A673 (cell line): ENCODE results near the gene PCK1. TPM values are rescaled to one million over a fixed set of nuclear protein-coding genes. Genes with fewer than 3 reads are reported as not detected.

Experiments used
- BruUV-seq: library from RNA; stranded (reverse); fragments of 400-500 nt; replicated peaks from 2 replicates; lab custom pipeline; 2021; lab: Mats Ljungman, UMichigan
- CTCF ChIA-PET: fragments of 300-600 bp; sonication (Branson Sonifier 250); formaldehyde crosslinking; loops from one replicate; lab custom pipeline; 2022; ENCODE audit warnings: antibody characterized with exemption; lab: Charles Lee
- POLR2A ChIA-PET: fragments of 300-600 bp; sonication (Branson Sonifier 250); formaldehyde crosslinking; loops from one replicate; lab custom pipeline; 2022; ENCODE audit warnings: antibody characterized with exemption; ENCODE audit not compliant: low non-redundant PET; lab: Charles Lee
- DNase-seq: peaks from one replicate; pipeline ENCODE4 v3.0.0-alpha.2; 2015; ENCODE audit warnings: low spot score
- H3K27ac ChIP-seq: fragments of 200-600 bp; sonication (generic); 2 replicates; pipeline ENCODE4 v1.5.1; 2016; ENCODE audit warnings: mixed run types, low read depth, mild to moderate bottlenecking, mixed read lengths, antibody characterized with exemption, low read length; ENCODE audit not compliant: poor library complexity, severe bottlenecking
- H3K27me3 ChIP-seq: fragments of 200-600 bp; sonication (generic); replicated peaks from 2 replicates; pipeline ENCODE4 v1.6.1; 2017; ENCODE audit warnings: mixed run types, low read depth, mild to moderate bottlenecking, mixed read lengths, antibody characterized with exemption, low read length; ENCODE audit not compliant: insufficient read depth, poor library complexity
- H3K36me3 ChIP-seq: fragments of 200-600 bp; sonication (generic); 2 replicates; pipeline ENCODE4 v1.6.1; 2016; ENCODE audit warnings: mixed run types, mild to moderate bottlenecking, mixed read lengths, antibody characterized with exemption, low read length; ENCODE audit not compliant: insufficient read depth, poor library complexity, severe bottlenecking
- H3K4me1 ChIP-seq: fragments of 200-600 bp; sonication (generic); 2 replicates; pipeline ENCODE4 v1.6.1; 2017; ENCODE audit warnings: mixed run types, mild to moderate bottlenecking, mixed read lengths, antibody characterized with exemption, low read length; ENCODE audit not compliant: insufficient read depth, poor library complexity, severe bottlenecking
- H3K4me3 ChIP-seq: fragments of 200-600 bp; sonication (generic); 2 replicates; pipeline ENCODE4 v1.5.1; 2016; ENCODE audit warnings: low read depth, mixed run types, mild to moderate bottlenecking, mixed read lengths, low read length; ENCODE audit not compliant: poor library complexity, severe bottlenecking
- H3K9me3 ChIP-seq: fragments of 200-600 bp; sonication (generic); 2 replicates; pipeline ENCODE4 v1.6.1; 2016; ENCODE audit warnings: mixed run types, low read depth, mild to moderate bottlenecking, mixed read lengths, antibody characterized with exemption, low read length; ENCODE audit not compliant: poor library complexity, severe bottlenecking
- CTCF ChIP-seq: fragments of 300-800, 200-600 bp; sonication (generic); conservative IDR thresholded peaks from 2 replicates; pipeline ENCODE4 v1.5.1; 2017; ENCODE audit warnings: low read depth, mild to moderate bottlenecking, antibody characterized with exemption, low read length, moderate library complexity, mixed read lengths
- EZH2 ChIP-seq: fragments of 200-600 bp; sonication (generic); IDR thresholded peaks from 2 replicates; pipeline ENCODE4 v1.6.1; 2017; ENCODE audit warnings: borderline replicate concordance, low read depth, mild to moderate bottlenecking, mixed read lengths, antibody characterized with exemption, low read length; ENCODE audit not compliant: poor library complexity, severe bottlenecking
- intact Hi-C: fragments of 100-400 bp; cut with micrococcal nuclease; formaldehyde crosslinking; loops from one replicate; pipeline ENCODE4 v1.10.0; 2022; ENCODE audit not compliant: unreplicated experiment
- total RNA-seq: library from RNA; stranded (reverse); gene quantifications from 2 replicates; pipeline ENCODE4 v1.2.3, GENCODE V29; 2021

Gene PCK1
- total RNA-seq, 1 experiment from 2014 or later = not detected

- Histone ChIP-seq H3K4me1 (no peaks in the 10 kb centered on the region), H3K36me3 (no peaks in the 10 kb centered on the region), H3K9me3 (peaks cover 4% of the 10 kb centered on the region), H3K27me3 (no peaks in the 10 kb centered on the region), H3K4me3 (no peak overlapping the region), H3K27ac (no peak overlapping the region)
- no peak for DNase-seq
- ChIA-PET POLR2A (no interaction called here), CTCF (interaction anchor here (0.6 kb wide), 1 partner anchor 635 kb away, joined by 5 read pairs; no protein-coding TSS in a partner anchor)
- TF ChIP-seq CTCF (no peak), EZH2 (no peak)
- intact Hi-C loops = no loop called here
- no TSS peak for BruUV-seq
Observed at GRCh38 chr20:57589123-57589727, 28.3 kb downstream of the PCK1 start.

GRCh38 chr20:57589728-57590484, 29.0 kb downstream of the PCK1 start:
- TF ChIP-seq CTCF (no peak), EZH2 (no peak)
- ChIA-PET CTCF (no interaction called here), POLR2A (no interaction called here)
- Histone ChIP-seq H3K9me3 (peaks cover 4% of the 10 kb centered on the region), H3K4me3 (no peak overlapping the region), H3K4me1 (no peaks in the 10 kb centered on the region), H3K27me3 (no peaks in the 10 kb centered on the region), H3K27ac (no peak overlapping the region), H3K36me3 (no peaks in the 10 kb centered on the region)
- no peak for DNase-seq
- BruUV-seq = no TSS peak
- intact Hi-C loops = loop anchor here (5.0 kb wide), 1 partner anchor 208 kb away; no protein-coding TSS in a partner anchor

- ChIA-PET CTCF (interaction anchor here (0.5 kb wide), 1 partner anchor 8 kb away, joined by 3 read pairs; no protein-coding TSS in a partner anchor), POLR2A (no interaction called here)
- no TSS peak for BruUV-seq
- H3K4me1 ChIP-seq = no peaks in the 10 kb centered on the region
- H3K9me3 ChIP-seq = peaks cover 4% of the 10 kb centered on the region
- H3K27me3 ChIP-seq = no peaks in the 10 kb centered on the region
- no peaks in the 10 kb centered on the region for H3K36me3 ChIP-seq
- no peak overlapping the region for H3K4me3 ChIP-seq
- H3K27ac ChIP-seq = no peak overlapping the region
- intact Hi-C loops = loop anchor here (5.0 kb wide), 1 partner anchor 208 kb away; no protein-coding TSS in a partner anchor
- DNase-seq = no peak
- TF ChIP-seq EZH2 (no peak), CTCF (no peak)
Observed at GRCh38 chr20:57590485-57591288, 29.8 kb downstream of the PCK1 start.
